Keratinocyte (primary cell): ENCODE data around the gene GALNT9. TPM values are rescaled to one million over a fixed set of nuclear protein-coding genes. Genes with fewer than 3 reads are reported as not detected.

Experiments
- DNase-seq: peaks from one replicate; pipeline ENCODE4 v3.0.0-alpha.2; 2011; ENCODE audit warnings: low read depth, missing footprints, low spot score
- FAIRE-seq: peaks from 2 replicates; lab custom pipeline; 2011; peaks lifted over from hg19 to GRCh38; lab: Jason Lieb, UNC
- H2AFZ ChIP-seq: 2 replicates; pipeline ENCODE4 v1.6.0; 2012; ENCODE audit warnings: low read length, control low read depth, inconsistent platforms; ENCODE audit not compliant: control insufficient read depth
- H3K27ac ChIP-seq: 2 replicates; pipeline ENCODE4 v1.5.1; 2011; ENCODE audit warnings: low read length; ENCODE audit not compliant: control insufficient read depth, insufficient read depth
- H3K27me3 ChIP-seq: 3 replicates; pipeline ENCODE4 v1.6.0; 2011; ENCODE audit warnings: low read length; ENCODE audit not compliant: control insufficient read depth, insufficient read depth; ENCODE audit errors: extremely low read depth
- H3K36me3 ChIP-seq, 2 experiments: 2 replicates in 1 of 2; 3 replicates in 1 of 2; pipeline ENCODE4 v1.5.1; 2011; ENCODE audit warnings: low read length in 2 of 2, mild to moderate bottlenecking in 1 of 2; ENCODE audit not compliant: control insufficient read depth in 2 of 2, insufficient read depth in 2 of 2; ENCODE audit errors: extremely low read depth in 1 of 2
- H3K4me1 ChIP-seq: 3 replicates; pipeline ENCODE4 v1.5.1; 2011; ENCODE audit warnings: low read length; ENCODE audit not compliant: control insufficient read depth, insufficient read depth; ENCODE audit errors: extremely low read depth
- H3K4me2 ChIP-seq: 3 replicates; pipeline ENCODE4 v1.6.0; 2011; ENCODE audit warnings: low read depth, low read length; ENCODE audit not compliant: control insufficient read depth, insufficient read depth; ENCODE audit errors: extremely low read depth
- H3K4me3 ChIP-seq, 3 experiments: fragments of 200-600 bp in 1 of 3; sonication (generic) in 1 of 3; 2 replicates in 2 of 3; 3 replicates in 1 of 3; pipeline ENCODE4 v1.5.1; 2011 to 2016; ENCODE audit warnings: low read length in 3 of 3, mild to moderate bottlenecking in 3 of 3, control low read depth in 2 of 3, inconsistent platforms in 1 of 3, low read depth in 1 of 3, mixed read lengths in 1 of 3, mixed run types in 1 of 3, moderate library complexity in 1 of 3; ENCODE audit not compliant: control insufficient read depth in 2 of 3, insufficient read depth in 2 of 3; ENCODE audit errors: extremely low read depth in 1 of 3
- H3K79me2 ChIP-seq: 2 replicates; pipeline ENCODE4 v1.6.0; 2012; ENCODE audit warnings: low read length; ENCODE audit not compliant: control insufficient read depth, insufficient read depth
- H3K9ac ChIP-seq: 3 replicates; pipeline ENCODE4 v1.6.0; 2011; ENCODE audit warnings: low read length; ENCODE audit not compliant: control insufficient read depth, insufficient read depth; ENCODE audit errors: extremely low read depth
- H3K9me1 ChIP-seq: 3 replicates; pipeline ENCODE4 v1.6.0; 2011; ENCODE audit warnings: low read length; ENCODE audit not compliant: control insufficient read depth, insufficient read depth; ENCODE audit errors: extremely low read depth
- H3K9me3 ChIP-seq: 2 replicates; pipeline ENCODE4 v1.5.1; 2012; ENCODE audit warnings: low read depth, low read length; ENCODE audit not compliant: control insufficient read depth
- H4K20me1 ChIP-seq: 3 replicates; pipeline ENCODE4 v1.6.0; 2011; ENCODE audit warnings: low read length; ENCODE audit not compliant: control insufficient read depth, insufficient read depth; ENCODE audit errors: extremely low read depth
- CTCF ChIP-seq, 3 experiments: IDR thresholded peaks in 1 of 3; conservative IDR thresholded peaks in 1 of 3; optimal IDR thresholded peaks in 1 of 3; 2 replicates in 2 of 3; 3 replicates in 1 of 3; pipeline versions ENCODE3 to v1.5.1; 2011; ENCODE audit warnings: low read length in 3 of 3, mild to moderate bottlenecking in 3 of 3, moderate library complexity in 2 of 3, control low read depth in 1 of 3, inconsistent platforms in 1 of 3; ENCODE audit not compliant: insufficient read depth in 2 of 3; ENCODE audit errors: extremely low read depth in 1 of 3
- EZH2 ChIP-seq: IDR thresholded peaks from one replicate; pipeline ENCODE4 v1.6.1; 2012; ENCODE audit warnings: inconsistent platforms, mild to moderate bottlenecking, low read length, moderate library complexity
- dilution Hi-C: fragments of 300-500 bp; cut with MboI; formaldehyde crosslinking; loops from one replicate; pipeline ENCODE4 v1.7.0; 2020; ENCODE audit warnings: low sequenced_read_pairs; ENCODE audit not compliant: extremely low pct_ligation_motif_present
- polyA plus RNA-seq, 5 experiments: library from polyadenylated mRNA; depleted of rRNA in 3 of 5; stranded (reverse) in 3 of 5; stranded (forward) in 1 of 5; unstranded in 1 of 5; fragments of >200 nt; gene quantifications; 1 replicate in 1 of 5; 2 replicates in 3 of 5; 3 replicates in 1 of 5; pipeline versions ENCODE4 v1.2.1 to v1.2.3, GENCODE V29; 2011 to 2012; ENCODE audit warnings: missing spikeins in 2 of 5, low read depth in 1 of 5, low replicate concordance in 1 of 5

GALNT9 gene
- polyA plus RNA-seq, 1 donor (not counting 4 experiments of a cell fraction or from before 2014, with no cell fraction given), result not detected

- DNase-seq, result no peak
- Histone ChIP-seq H3K27me3 (peaks cover 46% of the 10 kb centered on the region), H3K9me1 (no peaks in the 10 kb centered on the region), H3K9ac (no peak overlapping the region), H3K4me3 (no peak overlapping the region), H3K79me2 (no peaks in the 10 kb centered on the region), H3K9me3 (no peaks in the 10 kb centered on the region), H3K4me2 (no peak overlapping the region), H4K20me1 (no peaks in the 10 kb centered on the region), H3K4me1 (peaks cover 17% of the 10 kb centered on the region), H3K36me3 (no peaks in the 10 kb centered on the region), H2AFZ (no peak overlapping the region), H3K27ac (no peak overlapping the region)
- dilution Hi-C loops, result no loop called here
- no peak for TF ChIP-seq CTCF (optimal IDR thresholded peaks at IDR 0.05 in 1 of 3, IDR thresholded peaks at IDR 0.05 in 1 of 3, conservative IDR thresholded peaks at IDR 0.05 in 1 of 3; ENCODE audit: extremely low read depth in 1 of 3, insufficient read depth in 2 of 3, low read length in 3 of 3)
- no peak for TF ChIP-seq EZH2
- FAIRE-seq, result no peak
Observed at GRCh38 chr12:132282031-132282949, 47.1 kb downstream of the GALNT9 start.

GRCh38 chr12:132281038-132281437 lies 48.4 kb downstream of the GALNT9 start:
- no peak overlapping the region for H3K27ac ChIP-seq
- H3K4me1 ChIP-seq, result peaks cover 17% of the 10 kb centered on the region
- no peaks in the 10 kb centered on the region for H4K20me1 ChIP-seq
- H3K9me1 ChIP-seq, result no peaks in the 10 kb centered on the region
- H3K4me2 ChIP-seq, result no peak overlapping the region
- TF ChIP-seq EZH2 (no peak), CTCF (optimal IDR thresholded peaks at IDR 0.05 in 1 of 3, IDR thresholded peaks at IDR 0.05 in 1 of 3, conservative IDR thresholded peaks at IDR 0.05 in 1 of 3; ENCODE audit: extremely low read depth in 1 of 3, insufficient read depth in 2 of 3, low read length in 3 of 3) (no peak)
- dilution Hi-C loops, result no loop called here
- H3K27me3 ChIP-seq, result peaks cover 55% of the 10 kb centered on the region
- no peak overlapping the region for H3K9ac ChIP-seq
- H3K36me3 ChIP-seq, result no peaks in the 10 kb centered on the region
- FAIRE-seq, result no peak
- DNase-seq, result no peak
- H3K9me3 ChIP-seq, result no peaks in the 10 kb centered on the region
- H3K79me2 ChIP-seq, result no peaks in the 10 kb centered on the region
- H3K4me3 ChIP-seq, result no peak overlapping the region
- no peak overlapping the region for H2AFZ ChIP-seq
